GM21723 (cell line): ENCODE measurements around the gene ZC3H18.

ENCODE experiments used
- ATAC-seq: cut with Tn5 transposase; IDR thresholded peaks from one replicate; pipeline ENCODE4 v1.9.1; 2021; ENCODE audit warnings: mild to moderate bottlenecking, moderate library complexity; ENCODE audit not compliant: unreplicated experiment

The ZC3H18 gene

GRCh38 chr16:88578446-88579313 is 8.5 kb downstream of the ZC3H18 start:
- ATAC-seq = no peak

GRCh38 chr16:88580371-88580770 is 10.2 kb downstream of the ZC3H18 start:
- ATAC-seq = no peak

GRCh38 chr16:88581033-88581432 is 10.8 kb downstream of the ZC3H18 start:
- ATAC-seq = no peak

- no peak for ATAC-seq
Observed at GRCh38 chr16:88582912-88583575, 12.8 kb downstream of the ZC3H18 start.

- ATAC-seq = no peak
Observed at GRCh38 chr16:88584676-88585075, 14.5 kb downstream of the ZC3H18 start.

- ATAC-seq = no peak
Observed at GRCh38 chr16:88585269-88585668, 15.1 kb downstream of the ZC3H18 start.

- no peak for ATAC-seq
Observed at GRCh38 chr16:88585927-88586581, 15.9 kb downstream of the ZC3H18 start.

- no peak for ATAC-seq
Observed at GRCh38 chr16:88588148-88588547, 17.9 kb downstream of the ZC3H18 start.

GRCh38 chr16:88588754-88589153 is 18.6 kb downstream of the ZC3H18 start:
- ATAC-seq = no peak

GRCh38 chr16:88589441-88589840 is 19.2 kb downstream of the ZC3H18 start:
- no peak for ATAC-seq

- peak; percentile 60 for ATAC-seq
Observed at GRCh38 chr16:88591577-88592021, 21.4 kb downstream of the ZC3H18 start.

- ATAC-seq = no peak
Observed at GRCh38 chr16:88593061-88593460, 22.9 kb downstream of the ZC3H18 start.

GRCh38 chr16:88593489-88593888 is 23.3 kb downstream of the ZC3H18 start:
- ATAC-seq = no peak

- ATAC-seq = no peak
Observed at GRCh38 chr16:88593910-88594309, 23.7 kb downstream of the ZC3H18 start.

- no peak for ATAC-seq
Observed at GRCh38 chr16:88595101-88595500, 24.9 kb downstream of the ZC3H18 start.

- no peak for ATAC-seq
Observed at GRCh38 chr16:88595921-88596320, 25.7 kb downstream of the ZC3H18 start.

- ATAC-seq = no peak
Observed at GRCh38 chr16:88596483-88596882, 26.3 kb downstream of the ZC3H18 start.

- ATAC-seq = no peak
Observed at GRCh38 chr16:88597856-88598491, 27.8 kb downstream of the ZC3H18 start.

GRCh38 chr16:88599092-88599733 is 29.0 kb downstream of the ZC3H18 start:
- ATAC-seq = no peak

GRCh38 chr16:88599825-88600538 is 29.8 kb downstream of the ZC3H18 start:
- ATAC-seq = no peak
